ENCODE data around the gene KAZN.

- TF ChIP-seq GATA3 (IDR thresholded peaks at IDR 0.05; ENCODE audit: low read depth, low read length) (no peak), GATA2 (IDR thresholded peaks at IDR 0.05; ENCODE audit: low read depth, low read length) (no peak)
These were observed 317.0 kb downstream of the KAZN start for GRCh38 chr1:14915356-14916054.

Data from SH-SY5Y (cell line).